Fibroblast of villous mesenchyme (primary cell): ENCODE results near the gene ZNF860. TPM values are rescaled to one million over a fixed set of nuclear protein-coding genes. Genes with fewer than 3 reads are reported as not detected.

Source experiments
- DNase-seq: peaks from one replicate; pipeline ENCODE4 v3.0.0-alpha.2; 2010; ENCODE audit warnings: low read depth
- H3K4me3 ChIP-seq: 2 replicates; pipeline ENCODE4 v1.5.1; 2011; ENCODE audit warnings: low read depth, mild to moderate bottlenecking, low read length
- total RNA-seq: library from RNA; depleted of rRNA; stranded (reverse); fragments of >200 nt; gene quantifications from 2 replicates; pipeline ENCODE4 v1.2.3, GENCODE V29; 2012
- TF ChIP-seq, protein P1 (sequence below): IDR thresholded peaks from 2 replicates; pipeline ENCODE4 v1.5.1; 2012; ENCODE audit warnings: low read depth, mild to moderate bottlenecking, low read length; ENCODE audit not compliant: insufficient read depth

ZNF860 gene
- total RNA-seq, 1 donor: 0.86 TPM

- H3K4me3 ChIP-seq: no peak overlapping the region
- no peak for DNase-seq
- TF ChIP-seq, protein P1, sequence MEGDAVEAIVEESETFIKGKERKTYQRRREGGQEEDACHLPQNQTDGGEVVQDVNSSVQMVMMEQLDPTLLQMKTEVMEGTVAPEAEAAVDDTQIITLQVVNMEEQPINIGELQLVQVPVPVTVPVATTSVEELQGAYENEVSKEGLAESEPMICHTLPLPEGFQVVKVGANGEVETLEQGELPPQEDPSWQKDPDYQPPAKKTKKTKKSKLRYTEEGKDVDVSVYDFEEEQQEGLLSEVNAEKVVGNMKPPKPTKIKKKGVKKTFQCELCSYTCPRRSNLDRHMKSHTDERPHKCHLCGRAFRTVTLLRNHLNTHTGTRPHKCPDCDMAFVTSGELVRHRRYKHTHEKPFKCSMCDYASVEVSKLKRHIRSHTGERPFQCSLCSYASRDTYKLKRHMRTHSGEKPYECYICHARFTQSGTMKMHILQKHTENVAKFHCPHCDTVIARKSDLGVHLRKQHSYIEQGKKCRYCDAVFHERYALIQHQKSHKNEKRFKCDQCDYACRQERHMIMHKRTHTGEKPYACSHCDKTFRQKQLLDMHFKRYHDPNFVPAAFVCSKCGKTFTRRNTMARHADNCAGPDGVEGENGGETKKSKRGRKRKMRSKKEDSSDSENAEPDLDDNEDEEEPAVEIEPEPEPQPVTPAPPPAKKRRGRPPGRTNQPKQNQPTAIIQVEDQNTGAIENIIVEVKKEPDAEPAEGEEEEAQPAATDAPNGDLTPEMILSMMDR: no peak
Measured at GRCh38 chr3:31942446-31942845, 39.1 kb upstream of the ZNF860 start.

DNA sequence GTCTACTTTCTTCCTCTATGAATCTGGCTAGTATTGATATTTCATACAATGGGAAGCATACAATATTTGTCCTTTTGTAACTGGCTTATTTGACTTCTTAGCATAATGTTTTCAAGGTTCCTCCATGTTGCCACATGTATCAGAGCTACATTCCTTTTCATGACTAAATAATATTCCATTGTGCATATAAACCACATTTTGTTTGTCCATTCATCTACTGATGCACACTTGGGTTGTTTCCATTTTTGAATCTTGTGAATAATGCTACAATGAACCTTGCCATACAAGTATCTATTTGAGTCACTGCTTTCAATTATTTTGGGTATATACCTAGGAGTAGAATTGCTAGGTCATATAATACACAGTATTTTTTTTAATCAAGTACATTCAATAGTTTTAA, 38.5 kb upstream of the ZNF860 start:
- no peak for DNase-seq
- no peak overlapping the region for H3K4me3 ChIP-seq
- TF ChIP-seq, protein P1: no peak

GRCh38 chr3:31945738-31946052, 35.9 kb upstream of the ZNF860 start:
- TF ChIP-seq, protein P1: no peak
- DNase-seq: peak; percentile 69
- no peak overlapping the region for H3K4me3 ChIP-seq

DNA sequence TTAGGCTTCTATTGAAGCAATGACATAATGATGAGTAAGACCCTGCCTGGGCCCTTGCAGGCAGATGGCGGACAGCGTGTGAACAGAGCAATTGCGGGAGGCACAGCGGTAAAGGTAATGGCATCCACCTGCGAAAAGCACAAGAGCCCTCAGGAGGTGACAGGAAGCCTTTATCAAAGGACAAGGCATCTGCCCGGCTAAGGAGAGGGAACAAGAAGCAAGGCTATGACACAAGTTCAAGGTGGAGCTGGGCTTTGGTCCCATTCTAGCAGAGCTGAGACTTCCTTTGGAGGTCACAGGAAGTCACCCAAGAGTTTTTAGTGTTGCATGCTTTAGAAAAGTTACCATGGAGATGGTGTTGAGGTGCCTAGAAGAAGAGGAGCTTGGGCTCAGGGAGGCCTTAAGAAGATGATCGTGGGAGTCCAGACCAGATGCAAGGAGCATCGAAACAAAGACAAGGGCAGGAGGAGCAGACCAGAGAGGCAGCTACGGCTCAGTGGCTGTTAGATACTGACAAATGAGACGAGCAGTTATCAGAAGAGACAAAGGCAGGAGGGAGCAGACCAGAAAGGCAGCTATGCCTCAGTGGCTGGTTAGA, 35.0 kb upstream of the ZNF860 start:
- TF ChIP-seq, protein P1: no peak
- H3K4me3 ChIP-seq: no peak overlapping the region
- DNase-seq: no peak

DNA sequence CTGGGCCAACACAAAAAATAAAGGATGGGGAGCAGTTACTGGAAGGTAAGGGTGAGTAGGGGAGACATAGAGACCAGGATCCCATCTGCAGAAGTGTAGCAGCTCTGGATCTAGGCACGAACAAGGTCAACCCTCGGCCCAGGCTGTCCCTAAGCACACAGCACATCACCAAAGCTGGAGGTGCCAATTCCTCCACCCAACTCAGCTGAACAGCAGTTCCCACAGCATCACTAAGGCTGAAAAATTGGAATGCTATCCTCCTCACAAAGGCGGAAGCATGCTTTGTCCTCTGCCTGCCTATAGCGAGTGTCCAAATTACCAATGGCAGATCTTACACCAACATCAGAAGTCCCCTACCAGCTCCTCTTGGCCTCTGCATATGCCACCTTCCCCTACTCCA, 34.4 kb upstream of the ZNF860 start:
- DNase-seq: no peak
- H3K4me3 ChIP-seq: no peak overlapping the region
- TF ChIP-seq, protein P1: no peak

- TF ChIP-seq, protein P1: no peak
- DNase-seq: no peak
- H3K4me3 ChIP-seq: no peak overlapping the region
Measured at GRCh38 chr3:31947671-31948091, 33.9 kb upstream of the ZNF860 start.

- no peak overlapping the region for H3K4me3 ChIP-seq
- no peak for DNase-seq
Measured at GRCh38 chr3:31948280-31948679, 33.3 kb upstream of the ZNF860 start.

More at GRCh38 chr3:31948280-31948679, 33.3 kb upstream of the ZNF860 start:
- TF ChIP-seq, protein P1: no peak
